GM12873 (cell line): ENCODE measurements around the gene HS3ST4.

Experiments
- TF ChIP-seq, protein P1 (sequence below): IDR thresholded peaks from 2 replicates; pipeline ENCODE4 v1.5.1; 2012; ENCODE audit warnings: low read depth, mild to moderate bottlenecking, moderate library complexity, low read length, control low read depth; ENCODE audit not compliant: insufficient read depth; ENCODE audit errors: missing control alignments

Gene HS3ST4

DNA sequence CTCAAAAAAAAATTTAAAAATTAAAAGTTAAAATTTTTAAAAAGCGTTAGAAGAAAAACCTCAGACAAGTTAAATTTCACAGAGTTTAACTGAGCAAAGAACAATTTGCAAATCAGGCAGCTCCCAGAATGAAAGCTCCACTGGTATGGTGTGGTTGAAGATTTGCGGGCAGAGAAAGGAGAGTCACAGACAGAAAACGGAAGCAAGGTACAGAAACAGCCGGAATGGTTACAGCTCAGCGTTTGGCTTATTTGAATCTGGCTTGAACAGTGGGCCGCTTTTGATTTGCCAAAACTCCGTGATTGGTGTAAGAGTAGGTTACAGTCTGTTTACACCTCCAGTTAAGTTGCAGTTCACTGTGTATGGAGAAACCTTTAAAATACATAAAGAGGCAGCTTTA, 297.1 kb downstream of the HS3ST4 start:
- TF ChIP-seq, protein P1, sequence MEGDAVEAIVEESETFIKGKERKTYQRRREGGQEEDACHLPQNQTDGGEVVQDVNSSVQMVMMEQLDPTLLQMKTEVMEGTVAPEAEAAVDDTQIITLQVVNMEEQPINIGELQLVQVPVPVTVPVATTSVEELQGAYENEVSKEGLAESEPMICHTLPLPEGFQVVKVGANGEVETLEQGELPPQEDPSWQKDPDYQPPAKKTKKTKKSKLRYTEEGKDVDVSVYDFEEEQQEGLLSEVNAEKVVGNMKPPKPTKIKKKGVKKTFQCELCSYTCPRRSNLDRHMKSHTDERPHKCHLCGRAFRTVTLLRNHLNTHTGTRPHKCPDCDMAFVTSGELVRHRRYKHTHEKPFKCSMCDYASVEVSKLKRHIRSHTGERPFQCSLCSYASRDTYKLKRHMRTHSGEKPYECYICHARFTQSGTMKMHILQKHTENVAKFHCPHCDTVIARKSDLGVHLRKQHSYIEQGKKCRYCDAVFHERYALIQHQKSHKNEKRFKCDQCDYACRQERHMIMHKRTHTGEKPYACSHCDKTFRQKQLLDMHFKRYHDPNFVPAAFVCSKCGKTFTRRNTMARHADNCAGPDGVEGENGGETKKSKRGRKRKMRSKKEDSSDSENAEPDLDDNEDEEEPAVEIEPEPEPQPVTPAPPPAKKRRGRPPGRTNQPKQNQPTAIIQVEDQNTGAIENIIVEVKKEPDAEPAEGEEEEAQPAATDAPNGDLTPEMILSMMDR, result no peak

DNA sequence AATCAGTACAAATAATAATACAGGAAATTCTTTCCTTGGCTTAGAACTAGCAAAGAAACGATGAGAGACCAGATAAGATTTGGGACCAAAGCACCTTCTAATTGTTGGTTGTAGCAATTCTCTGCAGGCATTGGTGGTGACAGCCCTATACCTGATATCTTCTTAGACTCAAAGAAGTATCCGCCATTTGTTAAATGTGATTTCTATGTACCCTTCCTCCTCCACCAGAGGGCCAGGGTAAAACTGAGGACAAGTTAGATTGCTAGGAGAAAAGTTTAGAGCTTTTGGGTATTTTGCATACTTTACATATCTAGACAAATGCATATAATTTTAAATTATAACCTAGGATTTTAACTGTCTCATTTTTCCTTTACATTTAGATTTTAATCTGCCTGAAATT, 304.3 kb downstream of the HS3ST4 start:
- TF ChIP-seq, protein P1, result peak; percentile 17

DNA sequence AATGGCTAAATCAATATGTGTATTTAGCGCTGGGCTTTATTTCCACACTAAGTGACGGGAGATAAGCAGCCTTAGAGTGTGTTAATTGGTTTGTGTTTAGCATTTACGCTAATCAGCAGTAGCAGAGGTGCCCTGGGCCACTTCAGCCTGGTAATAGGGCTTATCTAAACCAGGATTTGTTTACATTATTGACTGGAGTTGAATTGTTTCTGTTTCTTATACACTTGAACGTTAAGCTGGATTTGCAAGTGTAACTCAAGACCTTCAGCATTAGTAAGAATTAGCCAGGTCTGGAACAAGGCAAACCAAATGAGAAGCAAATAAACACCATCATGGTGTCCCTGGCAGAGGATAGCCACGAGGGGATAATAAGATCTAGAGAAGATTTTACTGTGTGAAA, 313.6 kb downstream of the HS3ST4 start:
- TF ChIP-seq, protein P1, result no peak

DNA sequence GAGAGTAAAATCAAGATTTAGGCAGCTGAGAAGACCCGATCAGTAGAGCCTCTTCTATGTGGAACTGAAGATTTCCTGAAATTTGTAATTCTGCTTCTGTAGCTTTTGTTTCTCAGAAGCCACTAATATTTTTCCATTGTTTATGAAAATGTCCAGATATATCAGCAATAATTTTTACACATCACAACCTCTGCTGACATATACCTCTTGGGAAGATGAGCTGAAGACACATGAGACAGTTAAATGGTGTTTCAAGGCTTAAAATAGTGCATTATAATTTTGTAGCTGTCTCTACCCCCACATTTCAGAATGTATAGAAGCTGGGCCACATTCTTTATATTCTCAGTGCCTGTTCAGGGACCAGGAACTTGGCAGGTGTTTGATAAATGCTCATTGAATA, 320.6 kb downstream of the HS3ST4 start:
- TF ChIP-seq, protein P1, result no peak

DNA sequence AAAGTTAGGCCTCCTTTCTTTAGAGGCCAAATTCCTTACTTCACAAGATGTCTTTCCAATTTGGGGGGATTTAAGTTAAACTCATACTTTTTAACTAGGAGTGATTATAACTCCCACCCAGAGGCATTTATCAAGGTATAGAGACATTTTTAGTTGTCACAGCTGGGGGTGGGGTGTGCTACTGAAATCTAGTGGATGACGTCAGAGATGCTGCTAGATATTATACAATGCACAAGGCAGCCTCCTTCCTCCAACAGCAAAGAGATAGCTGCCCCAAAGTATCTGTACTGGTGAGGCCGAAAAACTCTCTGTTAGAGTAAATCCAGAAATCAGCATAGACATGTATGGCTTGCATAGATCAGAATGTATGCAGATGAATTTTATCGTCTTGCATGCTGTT, 324.0 kb downstream of the HS3ST4 start:
- TF ChIP-seq, protein P1, result no peak

DNA sequence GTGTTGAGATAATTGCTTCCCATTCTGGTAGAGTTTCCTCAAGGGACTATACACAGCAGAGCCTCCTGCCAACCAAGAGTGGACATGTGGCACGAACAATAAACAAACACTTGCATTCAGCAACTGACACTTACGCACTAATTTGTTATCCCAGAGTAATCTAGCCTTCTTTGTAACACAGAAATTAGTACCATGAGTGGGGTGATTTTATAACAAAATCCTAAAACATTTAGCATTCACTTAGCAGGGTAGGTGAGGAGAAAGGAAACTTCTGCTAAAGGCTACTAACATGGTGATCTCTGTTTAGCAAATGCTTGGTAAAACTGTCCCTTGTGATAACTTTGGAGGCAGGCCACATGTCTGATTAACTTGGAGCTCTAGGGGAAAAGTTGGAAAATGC, 325.2 kb downstream of the HS3ST4 start:
- TF ChIP-seq, protein P1, result no peak

DNA sequence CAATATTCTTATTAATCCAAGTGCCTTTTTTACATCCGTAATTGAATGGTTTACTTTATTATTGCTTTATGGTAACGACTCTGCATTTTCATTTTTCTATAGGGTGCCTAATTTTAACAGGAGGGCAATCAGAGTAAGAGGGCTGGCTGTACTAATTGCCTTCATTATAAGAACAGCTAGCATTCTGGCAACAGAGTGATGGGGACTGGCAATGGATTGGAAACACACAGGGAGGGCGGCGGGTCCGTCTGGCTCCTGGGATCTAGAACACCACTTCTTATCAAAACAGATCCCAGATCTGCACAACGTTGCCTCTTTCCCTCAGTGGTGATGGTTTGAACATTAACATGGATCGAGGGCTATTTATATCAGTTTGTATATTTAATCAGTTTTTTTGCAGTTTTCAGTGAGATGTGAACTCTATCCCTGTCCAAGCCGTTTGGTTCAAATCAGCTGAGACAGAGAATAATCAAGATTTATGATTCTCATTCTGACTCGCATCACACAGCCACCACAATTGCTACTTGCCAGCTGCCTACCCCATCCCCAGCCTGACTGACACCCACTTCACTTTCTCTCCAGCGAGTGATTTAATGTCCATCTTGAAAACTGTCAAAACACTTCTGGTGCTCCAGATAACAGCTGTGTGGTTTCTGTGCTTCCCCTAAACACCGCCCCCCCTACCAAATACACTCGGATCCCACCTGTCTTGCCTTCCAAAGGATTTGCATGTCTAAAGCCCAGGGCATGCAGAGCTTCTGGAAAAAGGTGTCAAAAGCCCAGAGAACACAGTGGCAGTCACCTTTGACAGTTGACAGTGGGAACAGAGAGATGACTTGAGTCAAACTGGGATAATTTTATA, 327.9 kb downstream of the HS3ST4 start:
- TF ChIP-seq, protein P1, result no peak
